Upper lobe of left lung (tissue), 6 donors: ENCODE measurements around the gene CEACAM1. TPM values are rescaled to one million over a fixed set of nuclear protein-coding genes. Genes with fewer than 3 reads are reported as not detected.

Experiments
- ATAC-seq, 2 donors: fragments of 200-7000 bp; cut with Tn5 transposase; one replicate each; pipeline ENCODE4 v1.9.1; 2022; ENCODE audit warnings: mild to moderate bottlenecking in 2 of 2, moderate library complexity in 2 of 2; ENCODE audit not compliant: low FRiP score in 2 of 2
- DNase-seq, 2 donors: peaks; one replicate each; pipeline ENCODE4 v3.0.0-alpha.2; 2019 to 2020
- H3K27ac ChIP-seq, 4 donors: fragments of 200-600 bp; sonication (generic); one replicate each; pipeline ENCODE4 v1.5.1; 2016 to 2019
- H3K27me3 ChIP-seq, 4 donors: fragments of 200-600 bp; sonication (generic); one replicate each; pipeline ENCODE4 v1.5.1; 2017 to 2019
- H3K36me3 ChIP-seq, 4 donors: fragments of 200-600 bp; sonication (generic); one replicate each; pipeline ENCODE4 v1.5.1; 2016 to 2019
- H3K4me1 ChIP-seq, 4 donors: fragments of 200-600 bp; sonication (generic); one replicate each; pipeline ENCODE4 v1.5.1; 2018 to 2019
- H3K4me3 ChIP-seq, 4 donors: fragments of 200-600 bp; sonication (generic); one replicate each; pipeline ENCODE4 v1.5.1; 2017 to 2019; ENCODE audit warnings: mild to moderate bottlenecking in 2 of 4, moderate library complexity in 1 of 4
- H3K9me3 ChIP-seq, 4 donors: fragments of 200-600 bp; sonication (generic); one replicate each; pipeline ENCODE4 v1.5.1; 2018 to 2019
- CTCF ChIP-seq, 6 experiments: fragments of 450-650 bp in 4 of 6; fragments of 200-600 bp in 2 of 6; sonication (generic) in 2 of 6; IDR thresholded peaks; one replicate each; pipeline ENCODE4 v1.5.1; 2016 to 2019; ENCODE audit warnings: antibody characterized with exemption in 6 of 6
- EP300 ChIP-seq, 4 donors: sonication (generic); formaldehyde crosslinking; IDR thresholded peaks; one replicate each; pipeline ENCODE4 v1.5.1; 2017; ENCODE audit warnings: antibody characterized with exemption in 4 of 4, control low read depth in 2 of 4
- POLR2A ChIP-seq, 4 donors: fragments of 450-650 bp; IDR thresholded peaks; one replicate each; pipeline ENCODE4 v1.5.1; 2016 to 2017; ENCODE audit warnings: antibody characterized with exemption in 4 of 4, mild to moderate bottlenecking in 2 of 4
- POLR2AphosphoS5 ChIP-seq, 2 donors: sonication (generic); formaldehyde crosslinking; IDR thresholded peaks; one replicate each; pipeline ENCODE4 v1.5.1; 2017; ENCODE audit warnings: antibody characterized with exemption in 2 of 2
- WGBS, 2 donors: methylation state at CpG; one replicate each; pipeline ENCODE4 v1.1.5; 2017 to 2018; 5-methylcytosine and 5-hydroxymethylcytosine counted together
- total RNA-seq, 6 donors: library from RNA; depleted of rRNA in 4 of 6; stranded (reverse); fragments of >200 nt in 4 of 6; gene quantifications; one replicate each; pipeline versions ENCODE4 v1.1.0 to v1.2.1, GENCODE V29; 2016 to 2021
- donor health status: DM: no; HTN: no; CAD: no; lungs with moderate emphysema.
- donor health status: DM: no; HTN: yes; CAD: no; lungs with severe emphysema.

Gene CEACAM1
- total RNA-seq, 6 donors from 2014 or later = 7.3 to 11.9 (median 9.2) TPM

GRCh38 chr19:42477933-42478332 is 50.3 kb downstream of the CEACAM1 start:
- no peaks in the 10 kb centered on the region for H3K9me3 ChIP-seq
- no peak overlapping the region for H3K4me3 ChIP-seq
- TF ChIP-seq POLR2A (IDR thresholded peaks at IDR 0.05) (no peak), EP300 (IDR thresholded peaks at IDR 0.05) (no peak), CTCF (IDR thresholded peaks at IDR 0.05) (no peak), POLR2AphosphoS5 (IDR thresholded peaks at IDR 0.05) (no peak)
- H3K36me3 ChIP-seq = no peaks in the 10 kb centered on the region
- H3K27ac ChIP-seq = no peak overlapping the region
- no peak for DNase-seq
- H3K27me3 ChIP-seq = no peaks in the 10 kb centered on the region
- peaks cover 0 to 16% (median 14%) of the 10 kb centered on the region in 4 donors for H3K4me1 ChIP-seq
- no peak for ATAC-seq
- 80 to 84% methylated on average over 2 of the region's 2 CpGs for WGBS, 2 donors

GRCh38 chr19:42477117-42477516 is 51.2 kb downstream of the CEACAM1 start:
- no peak for ATAC-seq
- no peak overlapping the region for H3K4me3 ChIP-seq
- TF ChIP-seq POLR2AphosphoS5 (IDR thresholded peaks at IDR 0.05) (no peak), EP300 (IDR thresholded peaks at IDR 0.05) (no peak), CTCF (IDR thresholded peaks at IDR 0.05) (no peak), POLR2A (IDR thresholded peaks at IDR 0.05) (no peak)
- peaks cover 0 to 16% (median 14%) of the 10 kb centered on the region in 4 donors for H3K4me1 ChIP-seq
- no peak overlapping the region for H3K27ac ChIP-seq
- no peaks in the 10 kb centered on the region for H3K36me3 ChIP-seq
- no peaks in the 10 kb centered on the region for H3K27me3 ChIP-seq
- 95 to 97% methylated on average over 2 of the region's 2 CpGs for WGBS, 2 donors
- DNase-seq = no peak
- no peaks in the 10 kb centered on the region for H3K9me3 ChIP-seq

- H3K9me3 ChIP-seq = no peaks in the 10 kb centered on the region
- H3K27me3 ChIP-seq = no peaks in the 10 kb centered on the region
- no peaks in the 10 kb centered on the region for H3K36me3 ChIP-seq
- H3K4me3 ChIP-seq = no peak overlapping the region
- TF ChIP-seq CTCF (IDR thresholded peaks at IDR 0.05) = no peak
- H3K4me1 ChIP-seq = peaks cover 0 to 4% (median 3%) of the 10 kb centered on the region in 4 donors
- DNase-seq (no peak), ATAC-seq (no peak)
- no peak overlapping the region for H3K27ac ChIP-seq
- WGBS, 2 donors = 73 to 94% methylated on average over 4 of the region's 4 CpGs
Observed at GRCh38 chr19:42475366-42475765, 52.9 kb downstream of the CEACAM1 start.

- DNase-seq (no peak), ATAC-seq (no peak)
- 79 to 81% methylated on average over 4 of the region's 4 CpGs for WGBS, 2 donors
- no peak overlapping the region for H3K4me3 ChIP-seq
- H3K4me1 ChIP-seq = no peaks in the 10 kb centered on the region
- TF ChIP-seq POLR2AphosphoS5 (IDR thresholded peaks at IDR 0.05) = no peak
- no peak for TF ChIP-seq CTCF (IDR thresholded peaks at IDR 0.05)
- no peak for TF ChIP-seq POLR2A (IDR thresholded peaks at IDR 0.05)
- TF ChIP-seq EP300 (IDR thresholded peaks at IDR 0.05) = no peak
- H3K27me3 ChIP-seq = no peaks in the 10 kb centered on the region
- H3K9me3 ChIP-seq = no peaks in the 10 kb centered on the region
- no peak overlapping the region for H3K27ac ChIP-seq
- no peaks in the 10 kb centered on the region for H3K36me3 ChIP-seq
Observed at GRCh38 chr19:42474743-42475142, 53.5 kb downstream of the CEACAM1 start.

- H3K4me3 ChIP-seq = no peak overlapping the region
- no peaks in the 10 kb centered on the region for H3K4me1 ChIP-seq
- TF ChIP-seq CTCF (IDR thresholded peaks at IDR 0.05) = no peak
- no peak for TF ChIP-seq POLR2AphosphoS5 (IDR thresholded peaks at IDR 0.05)
- no peak for TF ChIP-seq EP300 (IDR thresholded peaks at IDR 0.05)
- TF ChIP-seq POLR2A (IDR thresholded peaks at IDR 0.05) = no peak
- WGBS, 2 donors = 76 to 87% methylated on average over 6 of the region's 6 CpGs
- no peaks in the 10 kb centered on the region for H3K9me3 ChIP-seq
- H3K36me3 ChIP-seq = no peaks in the 10 kb centered on the region
- H3K27ac ChIP-seq = no peak overlapping the region
- ATAC-seq (no peak), DNase-seq (no peak)
- H3K27me3 ChIP-seq = no peaks in the 10 kb centered on the region
Observed at GRCh38 chr19:42473686-42474085, 54.6 kb downstream of the CEACAM1 start.
